Middle frontal gyrus (tissue), 1 donor: ENCODE data around the gene LPP.
"Not testable (repeated sequence)": the region's sequence is repeated elsewhere in the genome, so short reads cannot be mapped to it uniquely, and the experiment has no call there.

ENCODE experiments used
- DNase-seq: peaks from one replicate; pipeline ENCODE4 v3.0.0-alpha.2; 2015; ENCODE audit warnings: low spot score; ENCODE audit errors: extremely low spot score

Gene LPP

GRCh38 chr3:188617988-188618701 is 464.2 kb downstream of the LPP start:
- no peak for DNase-seq

GRCh38 chr3:188620752-188621151 is 466.8 kb downstream of the LPP start:
- DNase-seq = no peak

GRCh38 chr3:188624384-188624783 is 470.4 kb downstream of the LPP start:
- no peak for DNase-seq

GRCh38 chr3:188624828-188625227 is 470.9 kb downstream of the LPP start:
- DNase-seq = no peak

GRCh38 chr3:188627652-188628051 is 473.7 kb downstream of the LPP start:
- no peak for DNase-seq

- no peak for DNase-seq
Observed at GRCh38 chr3:188631291-188632010, 477.5 kb downstream of the LPP start.

- no peak for DNase-seq
Observed at GRCh38 chr3:188633206-188633605, 479.2 kb downstream of the LPP start.

- DNase-seq = no peak
Observed at GRCh38 chr3:188634285-188634684, 480.3 kb downstream of the LPP start.

GRCh38 chr3:188635258-188636042 is 481.5 kb downstream of the LPP start:
- no peak for DNase-seq

GRCh38 chr3:188636292-188636691 is 482.3 kb downstream of the LPP start:
- not testable (repeated sequence) for DNase-seq

GRCh38 chr3:188641076-188641475 is 487.1 kb downstream of the LPP start:
- no peak for DNase-seq

GRCh38 chr3:188643736-188644135 is 489.8 kb downstream of the LPP start:
- no peak for DNase-seq

GRCh38 chr3:188646592-188646991 is 492.6 kb downstream of the LPP start:
- no peak for DNase-seq

GRCh38 chr3:188647237-188647636 is 493.3 kb downstream of the LPP start:
- DNase-seq = no peak

GRCh38 chr3:188649521-188649920 is 495.6 kb downstream of the LPP start:
- DNase-seq = no peak

GRCh38 chr3:188656196-188656982 is 502.4 kb downstream of the LPP start:
- no peak for DNase-seq

- no peak for DNase-seq
Observed at GRCh38 chr3:188658606-188659005, 504.6 kb downstream of the LPP start.

GRCh38 chr3:188659449-188660090 is 505.6 kb downstream of the LPP start:
- DNase-seq = no peak

GRCh38 chr3:188660415-188660814 is 506.5 kb downstream of the LPP start:
- DNase-seq = no peak

- no peak for DNase-seq
Observed at GRCh38 chr3:188661806-188662205, 507.8 kb downstream of the LPP start.

GRCh38 chr3:188662214-188662613 is 508.3 kb downstream of the LPP start:
- DNase-seq = no peak
